ENCODE data around the gene RNF213. TPM values are rescaled to one million over a fixed set of nuclear protein-coding genes. Genes with fewer than 3 reads are reported as not detected.

RNF213 gene
- total RNA-seq, 3 donors from 2014 or later = 135 to 143 (median 136) TPM

- no peaks in the 10 kb centered on the region for H3K9me3 ChIP-seq
- intact Hi-C loops (cut with DNase I, micrococcal nuclease) = no loop called here
- no peaks in the 10 kb centered on the region for H3K36me3 ChIP-seq (ENCODE audit: low read depth)
- no peak overlapping the region for H3K4me3 ChIP-seq
- H3K4me1 ChIP-seq (ENCODE audit: low read depth) = peaks cover 3% of the 10 kb centered on the region
- peak in 1 of 3 donors; percentile 43 for DNase-seq
- no peak for ATAC-seq
- TF ChIP-seq CTCF (IDR thresholded peaks at IDR 0.05) = no peak
These were observed 38.1 kb upstream of the RNF213 start for GRCh38 chr17:80222376-80223141.

- Histone ChIP-seq H3K9me3 (no peaks in the 10 kb centered on the region), H3K4me3 (no peak overlapping the region), H3K4me1 (ENCODE audit: low read depth) (peaks cover 3% of the 10 kb centered on the region), H3K36me3 (ENCODE audit: low read depth) (no peaks in the 10 kb centered on the region)
- peak in 1 of 3 donors; percentile 40 for DNase-seq
- intact Hi-C loops (cut with DNase I, micrococcal nuclease) = no loop called here
- no peak for ATAC-seq
- TF ChIP-seq CTCF (IDR thresholded peaks at IDR 0.05) = no peak
These were observed 37.4 kb upstream of the RNF213 start for GRCh38 chr17:80223142-80223815.

GRCh38 chr17:80223838-80224497, 36.7 kb upstream of the RNF213 start:
- H3K9me3 ChIP-seq = no peaks in the 10 kb centered on the region
- H3K36me3 ChIP-seq (ENCODE audit: low read depth) = no peaks in the 10 kb centered on the region
- ATAC-seq (no peak), DNase-seq (peak in 1 of 3 donors; percentile 27)
- no peak for TF ChIP-seq CTCF (IDR thresholded peaks at IDR 0.05)
- H3K4me3 ChIP-seq = no peak overlapping the region
- intact Hi-C loops (cut with DNase I, micrococcal nuclease) = no loop called here
- H3K4me1 ChIP-seq (ENCODE audit: low read depth) = peaks cover 3% of the 10 kb centered on the region

- H3K4me3 ChIP-seq = no peak overlapping the region
- no peaks in the 10 kb centered on the region for H3K36me3 ChIP-seq (ENCODE audit: low read depth)
- no peak for TF ChIP-seq CTCF (IDR thresholded peaks at IDR 0.05)
- no peaks in the 10 kb centered on the region for H3K9me3 ChIP-seq
- peaks cover 3% of the 10 kb centered on the region for H3K4me1 ChIP-seq (ENCODE audit: low read depth)
- ATAC-seq (no peak), DNase-seq (peak in 1 of 3 donors; percentile 29)
- intact Hi-C loops (cut with DNase I, micrococcal nuclease) = no loop called here
These were observed 36.0 kb upstream of the RNF213 start for GRCh38 chr17:80224683-80225082.

GRCh38 chr17:80225230-80225629, 35.4 kb upstream of the RNF213 start:
- intact Hi-C loops (cut with DNase I, micrococcal nuclease) = no loop called here
- no peaks in the 10 kb centered on the region for H3K36me3 ChIP-seq (ENCODE audit: low read depth)
- no peak overlapping the region for H3K4me3 ChIP-seq
- H3K4me1 ChIP-seq (ENCODE audit: low read depth) = peaks cover 3% of the 10 kb centered on the region
- no peaks in the 10 kb centered on the region for H3K9me3 ChIP-seq
- TF ChIP-seq CTCF (IDR thresholded peaks at IDR 0.05) = no peak
- DNase-seq (peak in 1 of 3 donors; percentile 17), ATAC-seq (no peak)
